Measurements from ENCODE around the gene NRXN2.

GRCh38 chr11:64687643-64688533 is 35.1 kb downstream of the NRXN2 start:
- TF ChIP-seq CTCF (conservative IDR thresholded peaks at IDR 0.05; ENCODE audit: low read length) = no peak
- TF ChIP-seq EZH2phosphoT487 (IDR thresholded peaks at IDR 0.05; ENCODE audit: borderline replicate concordance) = no peak

All from Loucy (cell line).